HCT116 (cell line): ENCODE results near the gene SLFNL1. TPM values are rescaled to one million over a fixed set of nuclear protein-coding genes. Genes with fewer than 3 reads are reported as not detected.

ENCODE experiments used
- ATAC-seq: fragments of 200-7000 bp; cut with Tn5 transposase; 2 replicates; pipeline ENCODE4 v1.9.1; 2020; ENCODE audit warnings: mild to moderate bottlenecking, moderate library complexity
- BruUV-seq: library from RNA; stranded (reverse); fragments of 400-500 nt; replicated peaks from 2 replicates; lab custom pipeline; 2021; lab: Mats Ljungman, UMichigan
- CTCF ChIA-PET: fragments of 300-600 bp; sonication (Branson Sonifier 250); formaldehyde crosslinking; loops from one replicate; lab custom pipeline; 2021; ENCODE audit warnings: antibody characterized with exemption; lab: Charles Lee
- POLR2A ChIA-PET: fragments of 300-600, 350-600 bp; sonication (Branson Sonifier 250); formaldehyde crosslinking; loops from one replicate; lab custom pipeline; 2021; ENCODE audit warnings: antibody characterized with exemption; lab: Charles Lee
- RAD21 ChIA-PET, 2 experiments: fragments of 300-600 bp; sonication (Branson Sonifier 250); formaldehyde crosslinking; loops; one replicate each; lab custom pipeline; 2023; ENCODE audit warnings: low total read pairs in 2 of 2; ENCODE audit not compliant: uncharacterized antibody in 2 of 2, unreplicated experiment in 2 of 2, low non-redundant PET in 1 of 2; lab: Charles Lee
- DNase-seq: peaks from one replicate; pipeline ENCODE4 v3.0.0-alpha.2; 2010; ENCODE audit warnings: low read depth, low spot score
- H2AFZ ChIP-seq: fragments of 200-600 bp; shearing (Covaris generic), sonication (generic); 2 replicates; pipeline ENCODE4 v1.6.1; 2017; ENCODE audit warnings: low read depth, mixed run types, mixed read lengths, antibody characterized with exemption, low read length; ENCODE audit not compliant: poor library complexity, severe bottlenecking
- H3K27ac ChIP-seq: 2 replicates; pipeline ENCODE4 v1.5.1; 2012; ENCODE audit warnings: low read depth, low read length
- H3K27me3 ChIP-seq: fragments of 200-600 bp; sonication (generic); 2 replicates; pipeline ENCODE4 v1.6.1; 2016; ENCODE audit warnings: mixed run types, low read length, mixed read lengths; ENCODE audit not compliant: insufficient read depth
- H3K36me3 ChIP-seq, 2 experiments: fragments of 200-500 bp in 1 of 2; fragments of 200-600 bp in 1 of 2; sonication (Bioruptor generic) in 1 of 2; sonication (generic) in 1 of 2; 2 replicates each; pipeline versions ENCODE4 v1.5.1 to v1.6.1; 2014 to 2016; ENCODE audit warnings: low read length in 2 of 2, inconsistent platforms in 1 of 2, mixed read lengths in 1 of 2, mixed run types in 1 of 2; ENCODE audit not compliant: insufficient read depth in 2 of 2, control insufficient read depth in 1 of 2
- H3K4me1 ChIP-seq, 2 experiments: fragments of 200-600 bp in 1 of 2; sonication (generic) in 1 of 2; 2 replicates each; pipeline versions ENCODE4 v1.5.1 to v1.6.1; 2012 to 2017; ENCODE audit warnings: low read length in 2 of 2, inconsistent platforms in 1 of 2, mild to moderate bottlenecking in 1 of 2, mixed read lengths in 1 of 2, mixed run types in 1 of 2, moderate library complexity in 1 of 2; ENCODE audit not compliant: insufficient read depth in 2 of 2, control insufficient read depth in 1 of 2
- H3K4me2 ChIP-seq: fragments of 200-600 bp; sonication (generic); 2 replicates; pipeline ENCODE4 v1.6.1; 2017; ENCODE audit warnings: mixed run types, low read length, mixed read lengths
- H3K4me3 ChIP-seq, 2 experiments: fragments of 200-600 bp in 1 of 2; sonication (generic) in 1 of 2; replicated peaks in 1 of 2; 2 replicates each; pipeline ENCODE4 v1.5.1; 2011 to 2016; ENCODE audit warnings: low read length in 2 of 2, control low read depth in 1 of 2, low read depth in 1 of 2, mild to moderate bottlenecking in 1 of 2, mixed read lengths in 1 of 2, mixed run types in 1 of 2
- H3K79me2 ChIP-seq: fragments of 200-600 bp; sonication (generic); 2 replicates; pipeline ENCODE4 v1.6.1; 2017; ENCODE audit warnings: mild to moderate bottlenecking, mixed run types, low read length, moderate library complexity, mixed read lengths; ENCODE audit not compliant: insufficient read depth
- H3K9ac ChIP-seq: fragments of 200-600 bp; sonication (generic); 2 replicates; pipeline ENCODE4 v1.6.1; 2016; ENCODE audit warnings: low read length, mixed read lengths
- H3K9me2 ChIP-seq: fragments of 200-600 bp; sonication (generic), shearing (Covaris generic); 2 replicates; pipeline ENCODE4 v1.6.1; 2017; ENCODE audit warnings: mixed run types, mild to moderate bottlenecking, moderate library complexity; ENCODE audit not compliant: insufficient read depth
- H3K9me3 ChIP-seq, 2 experiments: fragments of 200-500 bp in 1 of 2; fragments of 200-600 bp in 1 of 2; sonication (Bioruptor generic) in 1 of 2; sonication (generic) in 1 of 2; 2 replicates each; pipeline ENCODE4 v1.6.1; 2014 to 2017; ENCODE audit warnings: low read length in 2 of 2, mixed read lengths in 2 of 2, inconsistent platforms in 1 of 2, low read depth in 1 of 2, mild to moderate bottlenecking in 1 of 2, mixed run types in 1 of 2, moderate library complexity in 1 of 2; ENCODE audit not compliant: control insufficient read depth in 1 of 2, insufficient read depth in 1 of 2
- H4K20me1 ChIP-seq: fragments of 200-600 bp; sonication (generic), shearing (Covaris generic); 2 replicates; pipeline ENCODE4 v1.6.1; 2017; ENCODE audit warnings: mixed run types, mild to moderate bottlenecking, moderate library complexity; ENCODE audit not compliant: insufficient read depth
- CEBPB ChIP-seq: IDR thresholded peaks from 2 replicates; pipeline ENCODE4 v1.6.1; 2012; ENCODE audit warnings: low read depth
- CTCF ChIP-seq, 3 experiments: fragments of 200-600 bp in 1 of 3; sonication (generic) in 1 of 3; IDR thresholded peaks in 2 of 3; conservative IDR thresholded peaks in 1 of 3; 2 replicates each; pipeline ENCODE4 v1.5.1; 2012 to 2017; ENCODE audit warnings: low read depth in 2 of 3, low read length in 2 of 3, antibody characterized with exemption in 1 of 3, borderline replicate concordance in 1 of 3, control low read depth in 1 of 3, mild to moderate bottlenecking in 1 of 3, mixed read lengths in 1 of 3, mixed run types in 1 of 3, moderate library complexity in 1 of 3; ENCODE audit not compliant: insufficient read depth in 1 of 3
- EGR1 ChIP-seq: IDR thresholded peaks from 2 replicates; pipeline ENCODE4 v1.6.1; 2012; ENCODE audit warnings: low read depth
- FOSL1 ChIP-seq: IDR thresholded peaks from 2 replicates; pipeline ENCODE4 v1.6.1; 2012; ENCODE audit warnings: low read depth
- JUND ChIP-seq: IDR thresholded peaks from 2 replicates; pipeline ENCODE4 v1.6.1; 2012
- MAX ChIP-seq: IDR thresholded peaks from 2 replicates; pipeline ENCODE4 v1.6.1; 2012
- POLR2AphosphoS5 ChIP-seq: IDR thresholded peaks from 2 replicates; pipeline ENCODE4 v1.6.1; 2011; ENCODE audit warnings: mild to moderate bottlenecking, low read depth, low read length, moderate library complexity
- RAD21 ChIP-seq: IDR thresholded peaks from 2 replicates; pipeline ENCODE4 v1.6.1; 2012; ENCODE audit warnings: low read depth, mild to moderate bottlenecking
- REST ChIP-seq: IDR thresholded peaks from 2 replicates; pipeline ENCODE4 v1.6.1; 2012; ENCODE audit warnings: low read depth
- SP1 ChIP-seq: IDR thresholded peaks from 2 replicates; pipeline ENCODE4 v1.6.1; 2012; ENCODE audit warnings: low read depth
- SRF ChIP-seq: IDR thresholded peaks from 2 replicates; pipeline ENCODE4 v1.6.1; 2012; ENCODE audit warnings: low read depth
- TCF7L2 ChIP-seq: IDR thresholded peaks from 2 replicates; pipeline ENCODE4 v1.7.0; 2011; ENCODE audit warnings: borderline replicate concordance, inconsistent platforms; ENCODE audit not compliant: insufficient read depth, insufficient read length; ENCODE audit errors: extremely low read depth
- YY1 ChIP-seq: IDR thresholded peaks from 2 replicates; pipeline ENCODE4 v1.6.1; 2011; ENCODE audit warnings: low read length, low read depth, moderate library complexity, mild to moderate bottlenecking; ENCODE audit not compliant: insufficient replicate concordance; ENCODE audit errors: extremely low read depth
- ZFX ChIP-seq: fragments of 450-650 bp; IDR thresholded peaks from 2 replicates; pipeline ENCODE4 v1.6.1; 2017
- intact Hi-C: fragments of 100-400 bp; cut with micrococcal nuclease; formaldehyde crosslinking; loops from 2 replicates; pipeline ENCODE4 v1.10.0; 2022
- total RNA-seq: library from RNA; stranded (reverse); gene quantifications from one replicate; pipeline ENCODE4 v1.2.1, GENCODE V29; 2021; ENCODE audit not compliant: unreplicated experiment

The SLFNL1 gene
- total RNA-seq, 1 experiment from 2014 or later, result 0.20 TPM

- ATAC-seq, result no peak
- TF ChIP-seq SRF, result no peak
- TF ChIP-seq YY1, result no peak
- TF ChIP-seq JUND, result no peak
- no peak for TF ChIP-seq CEBPB
- TF ChIP-seq EGR1, result no peak
- no peak for TF ChIP-seq SP1
- no peak for TF ChIP-seq POLR2AphosphoS5
- TF ChIP-seq MAX, result no peak
- TF ChIP-seq TCF7L2, result no peak
- TF ChIP-seq RAD21, result no peak
- TF ChIP-seq ZFX, result no peak
- Histone ChIP-seq H3K4me2 (no peak overlapping the region), H3K27ac (no peak overlapping the region), H3K9me3 (no peaks in the 10 kb centered on the region), H4K20me1 (no peaks in the 10 kb centered on the region; the same call in 1 of the 2 replicates), H2AFZ (no peak overlapping the region), H3K9me2 (no peaks in the 10 kb centered on the region), H3K27me3 (no peaks in the 10 kb centered on the region), H3K79me2 (peaks cover 10% of the 10 kb centered on the region; the same call in 1 of the 2 replicates), H3K4me1 (no peaks in the 10 kb centered on the region), H3K9ac (no peak overlapping the region), H3K36me3 (peaks cover 28 to 47% of the 10 kb centered on the region in 2 experiments; a peak in 3 of 4 replicates), H3K4me3 (no peak overlapping the region)
- ChIA-PET POLR2A (no interaction called here), CTCF (no interaction called here), RAD21 (no interaction called here)
- BruUV-seq, result no TSS peak
- intact Hi-C loops, result no loop called here
- no peak for DNase-seq
Observed at GRCh38 chr1:41015897-41016470, 5.5 kb downstream of the SLFNL1 start.

- H3K9me2 ChIP-seq, result no peaks in the 10 kb centered on the region
- peaks cover 10% of the 10 kb centered on the region; the same call in 1 of the 2 replicates for H3K79me2 ChIP-seq
- no peak overlapping the region for H3K9ac ChIP-seq
- TF ChIP-seq FOSL1, result no peak
- no peak for TF ChIP-seq REST
- no peak for TF ChIP-seq ZFX
- TF ChIP-seq RAD21, result no peak
- TF ChIP-seq EGR1, result no peak
- no peak for TF ChIP-seq SP1
- TF ChIP-seq CTCF (IDR thresholded peaks at IDR 0.05 in 2 of 3, conservative IDR thresholded peaks at IDR 0.05 in 1 of 3; ENCODE audit: borderline replicate concordance in 1 of 3, insufficient read depth in 1 of 3, low read depth in 2 of 3, low read length in 2 of 3), result no peak
- ChIA-PET RAD21 (no interaction called here), CTCF (no interaction called here), POLR2A (no interaction called here)
- DNase-seq (no peak), ATAC-seq (no peak)
- no peak overlapping the region for H3K4me3 ChIP-seq
- intact Hi-C loops, result no loop called here
- no peaks in the 10 kb centered on the region for H3K4me1 ChIP-seq
- no peak overlapping the region for H3K4me2 ChIP-seq
- peaks cover 32 to 53% of the 10 kb centered on the region in 2 experiments for H3K36me3 ChIP-seq
- H3K27me3 ChIP-seq, result no peaks in the 10 kb centered on the region
- H3K9me3 ChIP-seq, result no peaks in the 10 kb centered on the region
- H3K27ac ChIP-seq, result no peak overlapping the region
- no peaks in the 10 kb centered on the region; the same call in 1 of the 2 replicates for H4K20me1 ChIP-seq
- H2AFZ ChIP-seq, result no peak overlapping the region
- BruUV-seq, result no TSS peak
Observed at GRCh38 chr1:41015281-41015896, 6.1 kb downstream of the SLFNL1 start.
